Activated CD8-positive, alpha-beta T cell treated with anti-CD3 and anti-CD28 coated beads, Interleukin-2, amount 10 ng/mL, durations not matched to agents 7 days and 5 days (primary cell): ENCODE data around the gene CLDN5. TPM values are rescaled to one million over a fixed set of nuclear protein-coding genes. Genes with fewer than 3 reads are reported as not detected.
"Not testable (repeated sequence)": the region's sequence is repeated elsewhere in the genome, so short reads cannot be mapped to it uniquely, and the experiment has no call there.

Experiments
- ATAC-seq: fragments of 150-1000 bp; cut with Tn5 transposase; one replicate; pipeline ENCODE4 v1.10.0; 2021; ENCODE audit warnings: moderate library complexity
- CTCF ChIA-PET: fragments of 350-600 bp; sonication (Branson Sonifier 250); formaldehyde crosslinking; loops from one replicate; lab custom pipeline; 2021; ENCODE audit warnings: antibody characterized with exemption; lab: Charles Lee
- POLR2A ChIA-PET: fragments of 350-600 bp; sonication (Branson Sonifier 250); formaldehyde crosslinking; loops from one replicate; lab custom pipeline; 2021; ENCODE audit warnings: antibody characterized with exemption; lab: Charles Lee
- DNase-seq: peaks from one replicate; pipeline ENCODE4 v3.0.0-alpha.2; 2020
- H3K27ac Mint-ChIP-seq: one replicate; pipeline ENCODE4 v1.8.0; 2021; ENCODE audit warnings: mild to moderate bottlenecking, mixed read lengths
- H3K27me3 Mint-ChIP-seq: one replicate; pipeline ENCODE4 v1.8.0; 2021; ENCODE audit warnings: low read depth, mixed read lengths
- H3K36me3 Mint-ChIP-seq: one replicate; pipeline ENCODE4 v1.8.0; 2021; ENCODE audit warnings: low read depth, mixed read lengths
- H3K4me1 Mint-ChIP-seq: one replicate; pipeline ENCODE4 v1.8.0; 2021; ENCODE audit warnings: low read depth, mixed read lengths
- H3K4me3 Mint-ChIP-seq: one replicate; pipeline ENCODE4 v1.8.0; 2021; ENCODE audit warnings: mild to moderate bottlenecking, mixed read lengths
- H3K9me3 Mint-ChIP-seq: one replicate; pipeline ENCODE4 v1.8.0; 2022; ENCODE audit warnings: mixed read lengths; ENCODE audit not compliant: insufficient read depth
- total RNA-seq, 2 experiments: library from RNA; stranded (reverse); gene quantifications; one replicate each; pipeline ENCODE4 v1.2.3, GENCODE V29; 2021

CLDN5 gene
- total RNA-seq, 2 experiments from 2014 or later, result not detected

GRCh38 chr22:19559956-19560355, 35.7 kb upstream of the CLDN5 start:
- Mint-ChIP-seq H3K27ac (no peak overlapping the region), H3K27me3 (no peaks in the 10 kb centered on the region), H3K36me3 (no peaks in the 10 kb centered on the region), H3K4me1 (no peaks in the 10 kb centered on the region), H3K9me3 (no peaks in the 10 kb centered on the region), H3K4me3 (no peak overlapping the region)
- ATAC-seq (no peak), DNase-seq (no peak)
- CTCF ChIA-PET, result no interaction called here
- POLR2A ChIA-PET, result no interaction called here

DNA sequence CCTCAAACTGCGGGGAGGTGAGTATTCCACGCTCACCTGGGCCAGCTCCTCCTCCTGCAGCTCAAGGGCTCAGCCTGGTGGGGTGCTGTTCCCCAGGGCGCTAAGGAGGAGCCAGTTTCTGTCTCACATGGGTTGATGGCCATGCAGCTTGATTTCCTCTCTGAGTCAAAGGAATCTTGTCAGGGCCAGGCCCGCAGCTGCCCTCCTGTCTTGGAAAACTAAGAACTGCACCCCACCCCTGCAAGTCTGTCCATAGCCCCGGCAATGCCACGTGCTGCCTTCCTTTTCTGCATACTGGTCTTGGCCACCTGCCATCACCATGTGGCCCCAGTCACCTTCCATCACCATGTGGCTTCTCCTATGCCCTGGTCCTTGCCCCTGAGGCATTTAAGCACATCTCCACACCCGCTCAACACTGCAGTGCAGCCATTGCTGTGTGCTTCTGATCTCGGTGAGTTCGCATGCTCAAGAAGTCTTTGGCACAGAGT, 35.2 kb upstream of the CLDN5 start:
- Mint-ChIP-seq H3K9me3 (no peaks in the 10 kb centered on the region), H3K27me3 (no peaks in the 10 kb centered on the region), H3K36me3 (no peaks in the 10 kb centered on the region), H3K27ac (no peak overlapping the region), H3K4me1 (no peaks in the 10 kb centered on the region), H3K4me3 (no peak overlapping the region)
- no peak for ATAC-seq
- ChIA-PET CTCF (no interaction called here), POLR2A (no interaction called here)
- DNase-seq, result no peak

DNA sequence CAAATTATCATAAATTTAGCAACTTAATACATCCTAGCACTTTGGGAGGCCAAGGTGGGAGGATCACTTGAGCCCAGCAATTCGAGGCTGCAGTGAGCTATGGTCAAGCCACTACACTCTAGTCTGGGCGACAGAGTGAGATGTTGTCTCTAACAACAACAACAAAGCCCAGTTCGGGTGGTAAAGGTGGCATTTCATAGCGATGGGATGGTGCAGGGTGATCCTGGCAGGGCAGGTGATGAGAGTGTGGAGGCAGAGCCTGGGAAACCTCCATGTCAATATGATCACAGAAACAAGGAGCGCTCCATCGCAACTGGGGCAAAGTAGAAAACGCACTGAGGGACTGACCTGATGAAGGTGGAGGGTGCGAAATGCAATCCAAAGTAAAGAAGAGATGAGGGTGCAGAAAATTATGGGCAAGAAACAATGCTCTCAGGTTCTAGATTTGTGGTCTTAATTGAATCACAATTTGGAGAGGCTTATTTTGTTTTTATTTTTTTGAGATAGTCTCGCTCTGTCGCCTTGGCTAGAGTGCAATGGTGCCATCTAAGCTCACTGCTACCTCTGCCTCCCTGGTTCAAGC, 32.8 kb upstream of the CLDN5 start:
- Mint-ChIP-seq H3K4me1 (no peaks in the 10 kb centered on the region), H3K4me3 (no peak overlapping the region), H3K27me3 (peaks cover 4% of the 10 kb centered on the region), H3K36me3 (no peaks in the 10 kb centered on the region), H3K27ac (no peak overlapping the region), H3K9me3 (no peaks in the 10 kb centered on the region)
- POLR2A ChIA-PET, result no interaction called here
- ATAC-seq (no peak), DNase-seq (no peak)
- CTCF ChIA-PET, result no interaction called here

- H3K4me3 Mint-ChIP-seq, result no peak overlapping the region
- no peak for ATAC-seq
- H3K27me3 Mint-ChIP-seq, result peaks cover 4% of the 10 kb centered on the region
- no peaks in the 10 kb centered on the region for H3K4me1 Mint-ChIP-seq
- no peaks in the 10 kb centered on the region for H3K36me3 Mint-ChIP-seq
- no peak for DNase-seq
- no peaks in the 10 kb centered on the region for H3K9me3 Mint-ChIP-seq
- POLR2A ChIA-PET, result no interaction called here
- no peak overlapping the region for H3K27ac Mint-ChIP-seq
- CTCF ChIA-PET, result no interaction called here
Measured at GRCh38 chr22:19555651-19556050, 31.4 kb upstream of the CLDN5 start.

- ChIA-PET CTCF (interaction anchor here (1.7 kb wide), 1 partner anchor 24 kb away, joined by 6 read pairs; no protein-coding TSS in a partner anchor), POLR2A (no interaction called here)
- H3K4me3 Mint-ChIP-seq, result no peak overlapping the region
- H3K27ac Mint-ChIP-seq, result no peak overlapping the region
- DNase-seq (no peak), ATAC-seq (no peak)
- H3K36me3 Mint-ChIP-seq, result no peaks in the 10 kb centered on the region
- H3K4me1 Mint-ChIP-seq, result no peaks in the 10 kb centered on the region
- H3K9me3 Mint-ChIP-seq, result no peaks in the 10 kb centered on the region
- H3K27me3 Mint-ChIP-seq, result peaks cover 4% of the 10 kb centered on the region
Measured at GRCh38 chr22:19554834-19555404, 30.7 kb upstream of the CLDN5 start.

DNA sequence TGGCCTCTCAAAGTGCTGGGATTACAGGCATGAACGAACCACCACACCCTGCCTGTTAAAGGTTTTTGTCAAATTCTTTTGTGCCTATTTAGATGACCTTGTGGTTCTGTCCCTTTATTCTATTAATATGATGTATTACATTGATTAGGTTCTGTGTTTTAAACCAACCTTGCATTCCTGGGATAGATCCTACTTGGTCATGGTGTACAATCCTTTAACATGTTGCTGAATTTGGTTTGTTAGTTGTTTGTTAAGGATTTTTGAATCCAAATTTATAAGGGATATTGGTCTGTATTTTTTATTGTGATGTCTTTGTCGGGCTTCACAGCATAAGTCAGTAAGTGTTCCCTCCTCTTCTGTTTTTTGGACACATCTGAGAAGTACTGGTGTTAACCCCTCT, 29.0 kb upstream of the CLDN5 start:
- peaks cover 4% of the 10 kb centered on the region for H3K27me3 Mint-ChIP-seq
- ChIA-PET POLR2A (no interaction called here), CTCF (no interaction called here)
- DNase-seq (no peak), ATAC-seq (no peak)
- H3K4me3 Mint-ChIP-seq, result no peak overlapping the region
- H3K9me3 Mint-ChIP-seq, result no peaks in the 10 kb centered on the region
- H3K36me3 Mint-ChIP-seq, result no peaks in the 10 kb centered on the region
- no peaks in the 10 kb centered on the region for H3K4me1 Mint-ChIP-seq
- no peak overlapping the region for H3K27ac Mint-ChIP-seq

- ATAC-seq (no peak), DNase-seq (no peak)
- Mint-ChIP-seq H3K27me3 (peaks cover 4% of the 10 kb centered on the region), H3K4me3 (no peak overlapping the region), H3K4me1 (no peaks in the 10 kb centered on the region), H3K27ac (no peak overlapping the region), H3K9me3 (no peaks in the 10 kb centered on the region), H3K36me3 (no peaks in the 10 kb centered on the region)
- POLR2A ChIA-PET, result interaction anchor here (0.7 kb wide), 1 partner anchor 16 kb away, joined by 3 read pairs; no protein-coding TSS in a partner anchor
- CTCF ChIA-PET, result no interaction called here
Measured at GRCh38 chr22:19550382-19550781, 26.2 kb upstream of the CLDN5 start.

DNA sequence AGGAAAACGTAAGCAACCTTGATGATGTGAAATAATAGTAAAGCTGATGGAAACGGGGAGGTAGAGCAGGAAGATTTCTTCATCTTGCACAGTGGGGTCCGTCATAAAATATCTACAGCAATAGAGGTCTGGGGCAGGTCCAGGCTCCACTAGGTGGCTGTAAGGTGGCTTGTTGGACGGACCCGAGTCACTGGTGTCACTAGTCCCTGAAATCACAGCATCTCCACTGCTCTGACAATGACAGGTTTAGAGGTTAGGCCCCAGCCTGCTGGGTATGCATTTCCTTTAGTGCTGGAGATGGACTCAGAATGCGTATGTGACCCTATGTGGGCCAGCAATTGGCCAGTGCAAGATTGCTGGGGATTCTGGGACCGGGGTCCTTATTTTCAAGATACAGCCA, 25.2 kb upstream of the CLDN5 start:
- no peak overlapping the region for H3K4me3 Mint-ChIP-seq
- no peaks in the 10 kb centered on the region for H3K36me3 Mint-ChIP-seq
- ATAC-seq (no peak), DNase-seq (no peak)
- POLR2A ChIA-PET, result no interaction called here
- CTCF ChIA-PET, result no interaction called here
- no peaks in the 10 kb centered on the region for H3K4me1 Mint-ChIP-seq
- peaks cover 4% of the 10 kb centered on the region for H3K27me3 Mint-ChIP-seq
- H3K27ac Mint-ChIP-seq, result no peak overlapping the region
- H3K9me3 Mint-ChIP-seq, result no peaks in the 10 kb centered on the region

DNA sequence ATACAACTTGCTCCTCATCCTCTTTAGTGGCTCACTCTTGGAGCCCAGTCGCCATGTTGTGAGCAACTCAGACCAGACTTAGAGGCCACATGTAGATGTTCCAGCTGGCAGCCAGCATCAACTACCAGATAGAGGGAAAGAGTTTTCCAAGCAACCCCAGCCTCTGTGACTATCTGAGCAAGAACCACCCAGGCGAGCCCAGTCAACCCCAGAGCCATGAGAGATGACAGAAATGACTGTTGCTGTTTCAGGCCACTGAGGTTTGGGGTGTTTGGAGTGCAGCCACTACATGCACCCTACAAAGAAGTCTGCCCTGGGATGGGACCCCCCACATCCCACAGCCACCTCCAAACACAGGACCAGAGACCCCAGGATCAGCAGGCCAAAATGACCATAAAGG, 24.8 kb upstream of the CLDN5 start:
- Mint-ChIP-seq H3K27me3 (peaks cover 4% of the 10 kb centered on the region), H3K9me3 (no peaks in the 10 kb centered on the region), H3K36me3 (no peaks in the 10 kb centered on the region), H3K27ac (no peak overlapping the region), H3K4me1 (no peaks in the 10 kb centered on the region), H3K4me3 (no peak overlapping the region)
- CTCF ChIA-PET, result no interaction called here
- ATAC-seq (no peak), DNase-seq (no peak)
- POLR2A ChIA-PET, result no interaction called here

DNA sequence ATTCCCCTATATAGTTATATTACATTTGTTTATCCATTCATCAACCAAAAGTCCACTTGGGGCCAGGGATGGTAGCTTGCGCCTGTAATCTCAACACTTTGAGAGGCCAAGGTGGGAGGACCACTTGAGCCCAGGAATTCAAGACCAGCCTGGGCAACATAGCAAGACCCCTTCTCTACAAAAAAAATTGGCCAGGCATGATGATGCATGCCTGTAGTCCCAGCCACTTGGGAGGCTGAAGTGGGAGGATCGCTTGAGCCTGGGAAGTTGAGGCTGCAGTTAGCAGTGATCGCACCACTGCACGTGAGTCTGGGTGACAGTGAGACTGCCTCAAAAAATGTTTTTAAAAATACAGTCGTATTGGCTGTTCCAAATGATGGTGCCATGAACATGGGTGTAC, 24.2 kb upstream of the CLDN5 start:
- DNase-seq, H3K27me3 Mint-ChIP-seq, ATAC-seq, H3K27ac Mint-ChIP-seq, H3K9me3 Mint-ChIP-seq, H3K4me3 Mint-ChIP-seq, H3K36me3 Mint-ChIP-seq, H3K4me1 Mint-ChIP-seq, POLR2A ChIA-PET, CTCF ChIA-PET: not testable (repeated sequence)

DNA sequence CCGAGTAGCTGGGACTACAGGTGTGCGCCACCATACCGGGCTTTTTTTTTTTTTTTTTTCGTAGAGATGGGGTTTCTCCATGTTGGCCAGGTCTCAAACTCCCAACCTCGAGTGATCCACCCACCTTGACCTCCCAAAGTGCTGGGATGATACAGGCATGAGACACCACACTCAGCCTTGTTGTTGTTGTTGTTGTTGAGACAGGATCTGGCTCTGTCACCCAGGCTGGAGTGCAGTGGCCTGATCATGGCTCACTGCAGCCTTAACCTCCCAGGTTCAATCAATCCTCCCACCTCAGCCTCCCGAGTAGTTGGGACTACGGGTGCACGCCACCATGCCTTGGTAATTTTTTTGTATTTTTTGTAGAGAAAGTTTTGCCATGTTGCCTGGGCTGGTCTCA, 23.4 kb upstream of the CLDN5 start:
- no peak for ATAC-seq
- H3K9me3 Mint-ChIP-seq, result no peaks in the 10 kb centered on the region
- ChIA-PET POLR2A (no interaction called here), CTCF (no interaction called here)
- H3K36me3 Mint-ChIP-seq, result no peaks in the 10 kb centered on the region
- H3K4me1 Mint-ChIP-seq, result no peaks in the 10 kb centered on the region
- H3K27me3 Mint-ChIP-seq, result peaks cover 7% of the 10 kb centered on the region
- no peak overlapping the region for H3K27ac Mint-ChIP-seq
- no peak overlapping the region for H3K4me3 Mint-ChIP-seq
- DNase-seq, result no peak

DNA sequence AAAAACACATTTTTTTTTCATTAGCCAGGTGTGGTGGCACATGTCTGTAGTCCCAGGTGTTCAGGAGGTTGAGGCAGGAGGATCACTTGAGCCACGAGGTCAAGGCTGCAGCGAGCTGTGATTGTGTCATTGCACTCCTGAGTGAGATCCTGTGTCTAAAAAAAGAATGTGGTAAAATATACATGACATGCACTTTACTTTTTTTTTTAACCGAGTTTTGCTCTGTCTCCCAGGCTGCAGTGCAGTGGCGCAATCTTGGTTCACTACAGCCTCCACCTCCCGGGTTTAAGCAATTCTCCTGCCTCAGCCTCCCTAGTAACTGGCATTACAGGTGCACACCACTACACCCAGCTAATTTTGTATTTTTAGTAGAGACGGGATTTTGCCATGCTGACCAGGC, 22.5 kb upstream of the CLDN5 start:
- ChIA-PET CTCF (no interaction called here), POLR2A (no interaction called here)
- Mint-ChIP-seq H3K36me3 (no peaks in the 10 kb centered on the region), H3K4me1 (no peaks in the 10 kb centered on the region), H3K27ac (no peak overlapping the region), H3K27me3 (peaks cover 3% of the 10 kb centered on the region), H3K9me3 (no peaks in the 10 kb centered on the region), H3K4me3 (no peak overlapping the region)
- ATAC-seq, result no peak
- DNase-seq, result no peak

DNA sequence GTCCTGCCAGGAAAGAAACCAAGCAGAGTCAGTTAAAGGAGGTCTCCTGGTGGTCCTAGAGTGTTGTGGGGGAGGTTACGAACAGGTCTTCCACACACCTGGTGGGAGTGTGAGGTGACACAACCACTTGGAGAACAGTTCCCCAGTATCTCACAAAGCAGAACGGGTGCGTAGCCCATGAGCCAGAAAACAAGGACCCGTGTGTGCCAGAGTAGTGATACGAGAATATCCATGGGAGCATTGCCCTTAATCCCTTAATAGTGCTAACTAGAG, 21.7 kb upstream of the CLDN5 start:
- Mint-ChIP-seq H3K27me3 (peaks cover 7% of the 10 kb centered on the region), H3K27ac (no peak overlapping the region), H3K4me1 (no peaks in the 10 kb centered on the region), H3K36me3 (no peaks in the 10 kb centered on the region), H3K4me3 (no peak overlapping the region), H3K9me3 (no peaks in the 10 kb centered on the region)
- DNase-seq (no peak), ATAC-seq (no peak)
- ChIA-PET POLR2A (no interaction called here), CTCF (no interaction called here)
